ENCODE results near the gene SYNGR3. TPM values are rescaled to one million over a fixed set of nuclear protein-coding genes. Genes with fewer than 3 reads are reported as not detected.
"Not testable (repeated sequence)": the region's sequence is repeated elsewhere in the genome, so short reads cannot be mapped to it uniquely, and the experiment has no call there.

SYNGR3 gene
- total RNA-seq, 1 experiment from 2014 or later: 2.3 TPM

DNA sequence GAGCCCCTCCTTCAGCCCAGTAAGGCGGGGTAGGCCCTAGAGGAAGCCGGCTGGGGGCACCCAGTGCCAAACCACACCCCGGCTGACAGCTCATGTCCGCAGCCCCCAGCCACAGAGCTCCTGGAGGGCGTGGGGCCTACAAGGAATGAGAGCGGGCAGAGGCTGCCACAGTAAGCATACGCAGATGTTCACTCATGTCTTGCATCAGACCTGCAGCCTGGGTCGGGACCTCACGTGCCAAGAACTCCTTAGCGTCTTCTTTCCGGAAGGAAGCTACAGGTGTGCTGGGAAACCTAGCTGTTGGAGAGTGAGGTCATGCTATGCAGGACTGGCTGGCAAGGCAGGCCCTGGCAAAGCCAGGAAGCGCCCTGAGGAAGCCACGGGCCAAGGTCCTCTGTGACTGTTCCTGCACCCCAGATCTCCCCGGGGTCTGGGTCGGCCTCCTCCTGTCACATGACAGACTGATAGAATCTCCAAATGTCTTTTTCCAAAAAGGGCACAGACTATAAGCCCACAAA lies 18.3 kb downstream of the SYNGR3 start:
- peak; percentile 58 for DNase-seq (ENCODE audit: low spot score)

DNA sequence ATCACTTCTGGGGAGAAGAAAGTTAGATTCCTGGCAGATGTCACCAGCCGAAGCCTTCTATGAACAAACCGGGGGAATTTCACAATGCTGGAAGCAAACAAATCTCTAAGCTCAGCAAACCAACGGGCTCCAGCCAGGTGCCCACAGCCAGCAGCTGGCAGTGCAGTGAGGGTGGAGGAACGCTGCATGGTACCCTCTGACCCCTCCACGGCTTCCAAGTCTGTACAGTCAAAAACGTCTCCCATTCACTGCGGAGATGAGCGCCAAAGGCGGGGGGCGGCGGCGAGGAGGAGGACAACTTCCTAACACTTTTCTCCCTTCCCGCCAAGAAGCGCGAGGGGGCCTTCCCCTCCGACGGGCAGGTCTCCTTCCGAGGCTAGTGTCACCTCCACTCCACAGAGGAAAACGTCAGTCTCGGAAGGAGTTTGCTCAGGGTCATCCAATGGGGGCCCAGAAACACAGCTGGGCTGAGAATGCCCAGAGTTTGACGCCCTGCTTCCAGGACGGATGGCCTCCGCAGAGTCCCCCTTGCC lies 18.9 kb downstream of the SYNGR3 start:
- DNase-seq (ENCODE audit: low spot score): peak; percentile 47

DNA sequence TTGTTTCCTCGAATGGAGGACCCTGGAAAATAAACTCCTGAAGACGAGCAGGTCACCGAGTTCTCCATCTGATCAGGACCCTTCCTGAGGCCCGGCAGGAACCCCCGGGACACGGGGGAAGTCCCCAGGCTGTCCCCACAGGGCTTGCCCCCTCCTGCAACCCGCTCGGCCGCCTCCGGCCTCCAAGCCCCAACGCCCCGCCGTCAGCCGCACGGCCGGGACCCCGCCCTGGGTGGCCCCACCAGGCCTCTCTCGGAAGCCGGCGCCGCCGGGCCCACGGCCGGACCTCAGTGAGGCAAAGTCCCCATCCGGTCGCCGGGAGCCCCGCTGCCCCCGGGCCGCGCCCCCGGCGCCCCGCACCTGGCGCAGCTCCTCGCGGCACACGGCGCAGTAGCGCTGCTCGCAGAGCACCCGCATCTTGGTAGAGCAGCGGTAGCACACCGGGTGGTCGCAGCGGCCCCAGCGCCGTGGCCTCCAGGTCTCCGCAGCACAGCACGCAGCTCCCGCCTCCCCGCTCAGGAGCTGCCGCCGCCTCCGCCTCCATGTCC lies 19.5 kb downstream of the SYNGR3 start:
- no peak for DNase-seq (ENCODE audit: low spot score)

DNA sequence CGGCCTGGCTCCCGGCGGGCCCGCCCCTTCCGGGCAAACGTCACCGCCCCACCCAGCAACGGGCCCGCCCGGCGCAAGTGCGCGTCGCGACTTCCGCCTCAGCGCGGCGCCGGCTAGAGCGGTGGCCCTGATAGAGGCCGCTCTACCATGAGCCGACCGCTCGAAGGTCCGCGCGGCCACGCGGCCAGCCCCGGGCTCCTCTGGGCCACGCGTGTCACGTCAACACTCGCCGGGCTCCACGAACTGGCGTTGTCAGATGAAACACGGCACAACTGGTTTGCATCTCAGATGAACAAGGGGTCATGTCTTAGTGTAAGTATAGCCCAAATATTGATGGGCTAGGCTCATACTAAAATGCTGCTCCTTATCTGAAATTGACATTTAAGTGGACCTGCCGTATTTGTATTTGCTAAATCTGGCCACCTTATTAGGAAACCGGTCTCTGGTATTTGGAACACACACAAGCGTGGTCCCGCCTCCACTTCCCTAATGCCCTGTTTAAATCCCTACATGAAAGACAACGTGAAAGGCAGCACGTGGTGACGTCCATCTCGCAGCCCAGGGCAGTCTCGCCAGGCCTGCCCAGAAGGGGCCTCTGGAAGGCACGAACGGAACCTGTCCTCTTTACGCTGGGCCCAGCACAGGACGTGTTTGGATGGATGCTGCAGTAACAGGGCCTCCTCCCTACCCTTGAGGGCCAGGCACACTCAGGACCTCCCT lies 20.2 kb downstream of the SYNGR3 start, which contains the start of gene ZNF598:
TSS of gene ZNF598 (minus strand) at position 31 of the 720 bp plus-strand sequence.
- peak; percentile 92 for DNase-seq (ENCODE audit: low spot score)

DNA sequence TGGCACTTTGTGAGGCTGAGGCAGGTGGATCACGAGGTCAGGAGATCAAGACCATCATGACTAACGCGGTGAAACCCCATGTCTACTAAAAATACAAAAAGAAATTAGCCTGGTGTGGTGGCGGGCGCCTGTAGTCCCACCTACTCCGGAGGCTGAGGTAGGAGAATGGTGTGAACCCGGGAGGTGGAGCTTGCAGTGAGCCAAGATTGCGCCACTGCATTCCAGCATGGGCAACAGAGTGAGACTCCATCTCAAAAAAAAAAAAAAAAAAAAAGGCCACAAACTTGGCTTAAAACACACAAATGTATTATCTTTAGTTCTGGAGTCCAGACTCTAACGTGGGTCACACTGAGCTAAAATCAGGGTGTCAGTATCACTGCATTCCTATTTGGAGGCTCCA lies 22.0 kb downstream of the SYNGR3 start:
- not testable (repeated sequence) for DNase-seq (ENCODE audit: low spot score)

DNA sequence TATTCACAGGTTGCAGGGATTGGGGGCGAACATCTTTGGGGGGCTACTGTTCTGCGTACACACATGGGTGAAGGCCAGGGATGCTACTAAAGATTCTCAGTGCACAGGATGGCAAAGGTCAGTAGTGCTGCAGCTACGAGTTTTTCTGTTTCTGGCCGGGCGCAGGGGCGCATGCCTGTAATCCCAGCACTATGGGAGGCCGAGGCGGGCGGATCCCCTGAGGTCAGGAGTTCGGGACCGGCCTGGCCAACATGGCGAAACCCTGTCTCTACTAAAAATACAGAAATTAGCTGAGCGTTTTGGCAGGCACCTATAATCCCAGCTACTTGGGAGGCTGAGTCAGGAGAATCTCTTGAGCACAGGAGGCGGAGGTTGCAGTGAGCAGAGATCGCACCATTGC lies 23.8 kb downstream of the SYNGR3 start:
- no peak for DNase-seq (ENCODE audit: low spot score)

DNA sequence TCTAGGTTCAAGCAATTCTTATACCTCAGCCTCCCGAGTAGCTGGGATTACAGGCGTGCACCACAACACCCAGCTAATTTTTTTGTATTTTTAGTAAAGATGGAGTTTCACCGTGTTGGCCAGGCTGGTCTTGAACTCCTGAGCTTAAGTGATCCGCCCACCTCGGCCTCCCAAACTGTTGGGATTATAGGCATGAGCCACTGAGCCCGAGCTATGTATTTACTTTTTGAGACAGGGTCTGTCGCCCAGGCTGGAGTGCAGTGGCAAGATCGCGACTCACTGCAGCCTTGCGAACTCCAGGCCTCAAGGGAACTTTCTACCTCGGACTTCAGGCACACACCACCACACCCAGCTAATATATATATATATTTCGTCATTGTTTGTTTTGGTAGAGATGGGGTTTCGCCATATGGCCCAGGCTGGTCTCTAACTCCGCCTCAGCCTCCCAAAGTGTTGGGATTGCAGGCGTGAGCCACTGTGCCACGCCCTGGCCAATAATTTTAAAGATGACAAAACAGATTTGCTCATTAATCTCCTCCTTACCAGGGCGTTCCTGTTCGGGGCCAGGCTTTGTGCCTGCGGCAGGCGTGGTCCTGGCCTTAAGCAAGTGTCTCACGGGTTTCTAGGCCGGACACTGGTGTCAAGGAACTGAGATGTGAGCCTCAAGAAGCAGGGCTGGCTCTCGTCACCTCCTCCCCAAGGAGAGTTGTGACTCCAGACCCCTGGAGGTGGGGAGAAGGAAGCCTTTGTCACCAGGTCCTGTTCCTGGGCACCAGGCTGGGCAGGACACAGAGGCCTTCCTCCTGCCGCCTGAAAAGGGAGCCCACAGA lies 25.6 kb downstream of the SYNGR3 start:
- peak; percentile 70 for DNase-seq (ENCODE audit: low spot score)

DNA sequence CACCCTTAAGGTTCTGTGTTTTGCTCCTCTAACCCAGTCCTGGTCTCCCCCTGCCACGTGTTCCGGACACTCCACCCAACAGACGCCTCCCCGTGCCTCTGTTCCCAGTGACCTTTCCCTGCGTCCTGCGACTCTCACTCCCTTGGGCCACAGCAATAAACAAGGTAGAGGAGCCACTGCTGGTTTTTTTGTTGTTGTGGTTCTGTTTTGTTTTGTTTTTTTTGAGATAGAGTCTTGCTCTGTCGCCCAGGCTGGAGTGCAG lies 26.1 kb downstream of the SYNGR3 start:
- no peak for DNase-seq (ENCODE audit: low spot score)

DNA sequence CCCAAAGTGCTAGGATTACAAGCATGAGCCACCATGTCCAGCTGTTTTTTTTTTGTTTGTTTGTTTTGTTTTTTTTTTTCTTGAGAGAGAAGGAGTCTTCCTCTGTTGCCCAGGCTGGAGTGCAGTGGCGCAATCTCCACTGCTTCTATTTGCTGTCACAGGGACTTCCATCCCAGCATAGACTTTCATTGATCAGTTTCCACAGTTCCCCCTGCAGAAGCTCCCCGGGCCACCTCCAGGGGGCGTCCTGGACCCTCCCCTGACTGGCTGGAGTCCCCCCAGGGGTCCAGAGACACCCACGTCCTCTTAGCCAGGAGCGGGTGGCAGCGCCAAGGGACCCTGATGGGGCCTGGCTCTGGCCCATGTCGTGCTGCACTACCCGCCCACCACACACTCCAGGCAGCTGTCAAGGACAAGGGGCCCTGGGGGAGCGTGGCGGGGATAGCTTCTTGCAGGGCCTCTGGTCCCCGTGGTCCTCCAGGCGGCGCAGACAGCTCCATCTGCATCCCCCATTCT lies 26.7 kb downstream of the SYNGR3 start:
- no peak for DNase-seq (ENCODE audit: low spot score)

DNA sequence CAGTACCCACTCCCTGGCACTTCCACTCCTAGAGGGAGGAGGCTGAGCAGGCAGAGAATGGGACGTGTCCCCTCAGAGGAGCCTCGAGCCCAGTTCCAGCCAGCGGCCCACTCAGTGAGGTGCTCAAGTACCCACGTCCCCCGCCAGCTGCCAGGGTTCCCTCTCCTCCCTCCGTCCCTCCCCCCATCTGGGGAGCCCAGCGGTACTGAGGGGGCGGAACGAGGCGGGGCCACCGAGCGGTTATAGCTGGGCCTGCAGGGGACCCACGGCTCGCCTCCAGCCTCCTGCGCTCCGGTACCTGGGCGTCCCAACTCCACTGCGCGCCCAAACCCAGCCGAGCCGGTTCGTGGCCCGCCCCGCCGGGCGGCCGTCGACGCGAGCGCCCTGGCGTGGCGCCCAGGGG lies 29.7 kb downstream of the SYNGR3 start, which contains the start of gene NPW:
TSS of gene NPW (plus strand) at position 268 of the 403 bp plus-strand sequence.
- DNase-seq (ENCODE audit: low spot score): no peak

DNA sequence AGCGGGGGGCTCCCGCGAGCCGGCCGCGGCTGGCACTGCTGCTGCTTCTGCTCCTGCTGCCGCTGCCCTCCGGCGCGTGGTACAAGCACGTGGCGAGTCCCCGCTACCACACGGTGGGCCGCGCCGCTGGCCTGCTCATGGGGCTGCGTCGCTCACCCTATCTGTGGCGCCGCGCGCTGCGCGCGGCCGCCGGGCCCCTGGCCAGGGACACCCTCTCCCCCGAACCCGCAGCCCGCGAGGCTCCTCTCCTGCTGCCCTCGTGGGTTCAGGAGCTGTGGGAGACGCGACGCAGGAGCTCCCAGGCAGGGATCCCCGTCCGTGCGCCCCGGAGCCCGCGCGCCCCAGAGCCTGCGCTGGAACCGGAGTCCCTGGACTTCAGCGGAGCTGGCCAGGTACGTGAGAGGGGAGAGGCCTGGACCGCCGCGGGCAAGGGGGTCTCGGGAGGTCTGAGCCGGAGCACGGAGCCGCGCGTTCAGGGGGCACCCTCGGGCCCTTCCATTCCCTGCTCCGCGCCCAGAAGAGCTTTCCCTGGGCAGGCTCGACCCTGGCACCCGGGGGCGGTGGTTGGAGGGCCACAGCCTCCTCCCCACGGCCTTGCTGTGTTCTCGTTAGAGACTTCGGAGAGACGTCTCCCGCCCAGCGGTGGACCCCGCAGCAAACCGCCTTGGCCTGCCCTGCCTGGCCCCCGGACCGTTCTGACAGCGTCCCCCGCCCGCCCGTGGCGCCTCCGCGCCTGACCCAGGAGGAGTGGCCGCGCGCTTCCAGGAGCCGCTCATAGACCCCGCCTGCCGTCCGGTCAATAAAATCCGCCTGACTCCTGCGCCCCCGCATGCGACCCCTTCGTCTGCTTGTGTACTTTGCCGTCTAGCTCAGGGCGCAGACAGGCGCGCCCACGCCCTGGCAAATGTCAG lies 30.4 kb downstream of the SYNGR3 start:
- no peak for DNase-seq (ENCODE audit: low spot score)

DNA sequence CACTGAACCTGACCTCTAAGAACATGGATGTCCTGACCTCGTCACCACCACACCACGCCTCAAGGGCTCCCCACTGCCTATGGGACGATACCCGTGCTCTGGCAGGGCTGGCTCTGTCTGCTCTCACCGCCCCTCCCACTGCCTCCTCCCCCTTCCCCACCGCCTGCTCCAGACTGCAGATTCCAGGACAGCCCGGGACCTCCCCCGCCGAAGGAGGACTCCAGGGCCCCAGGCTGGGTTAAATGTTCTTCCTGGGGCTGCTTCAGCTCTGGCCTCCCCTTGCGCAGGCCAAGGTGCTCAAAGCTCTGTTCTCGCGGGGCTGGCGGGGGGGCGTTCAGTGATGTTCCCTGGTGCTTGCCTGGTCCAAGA lies 32.9 kb downstream of the SYNGR3 start:
- DNase-seq (ENCODE audit: low spot score): no peak

DNA sequence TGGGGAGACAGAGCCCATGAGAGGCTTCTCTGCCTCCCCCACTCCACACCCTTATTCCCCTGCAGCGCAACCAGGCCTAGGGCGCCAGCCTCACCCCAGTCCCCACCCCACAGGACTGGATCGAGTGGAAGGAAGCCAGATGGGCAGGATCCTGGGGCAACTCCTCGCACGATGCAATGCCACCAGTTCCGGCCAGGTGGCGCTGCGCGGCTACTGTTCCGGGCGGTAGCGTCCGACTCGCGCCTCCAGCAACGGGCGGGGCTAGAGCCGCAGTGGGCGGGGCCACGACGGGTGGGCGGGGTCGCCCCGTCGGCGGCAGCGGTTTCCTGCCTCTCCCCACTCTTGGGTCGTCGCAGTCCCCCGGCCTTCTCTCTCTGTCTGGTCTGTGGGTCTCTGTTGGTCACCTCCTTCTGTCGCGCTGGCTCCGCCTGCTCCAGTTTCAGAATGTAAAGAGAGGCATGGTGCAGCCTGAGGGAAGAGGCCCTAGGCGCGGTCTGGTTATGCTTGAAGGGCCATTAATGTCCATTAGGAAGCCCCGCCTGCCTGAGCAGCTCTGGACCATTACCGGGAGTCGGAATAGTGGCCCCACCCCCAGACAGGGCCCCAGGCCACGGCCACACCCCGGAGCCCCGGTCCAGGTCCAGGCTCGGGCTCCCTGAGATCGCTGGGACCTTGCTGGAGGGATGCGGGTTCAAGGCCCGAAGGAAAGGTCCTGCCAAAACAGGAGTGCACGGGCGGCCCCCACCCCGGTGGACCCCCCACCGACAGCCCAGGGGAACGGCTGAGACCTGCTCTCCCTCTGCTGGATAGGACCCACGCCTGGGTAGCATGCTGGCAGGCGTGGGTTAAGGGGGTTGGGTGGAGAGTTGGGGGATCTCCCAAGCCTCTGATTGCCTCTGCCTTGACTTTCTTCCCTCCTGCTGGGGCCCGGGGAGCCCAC lies 33.6 kb downstream of the SYNGR3 start:
- DNase-seq (ENCODE audit: low spot score): peak; percentile 98

DNA sequence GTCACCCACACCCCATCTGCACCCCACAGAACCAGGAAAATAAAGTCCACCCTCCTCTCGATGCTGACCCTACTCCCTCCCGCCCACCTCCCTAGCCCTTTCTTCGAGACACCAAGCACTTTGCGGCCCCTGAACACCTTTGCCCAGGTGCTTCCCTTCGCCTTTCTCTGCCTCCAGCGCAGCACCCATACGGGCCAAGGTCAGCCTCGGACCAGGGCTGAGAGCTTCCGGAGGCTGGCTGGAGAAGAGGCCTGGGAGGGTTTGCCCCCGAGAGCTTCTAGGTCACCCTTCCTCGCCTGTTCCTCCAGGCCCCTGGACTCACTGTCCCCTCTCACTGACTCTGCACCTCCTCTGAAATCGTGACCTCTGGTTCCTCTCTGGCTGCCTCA lies 34.3 kb downstream of the SYNGR3 start:
- DNase-seq (ENCODE audit: low spot score): no peak

DNA sequence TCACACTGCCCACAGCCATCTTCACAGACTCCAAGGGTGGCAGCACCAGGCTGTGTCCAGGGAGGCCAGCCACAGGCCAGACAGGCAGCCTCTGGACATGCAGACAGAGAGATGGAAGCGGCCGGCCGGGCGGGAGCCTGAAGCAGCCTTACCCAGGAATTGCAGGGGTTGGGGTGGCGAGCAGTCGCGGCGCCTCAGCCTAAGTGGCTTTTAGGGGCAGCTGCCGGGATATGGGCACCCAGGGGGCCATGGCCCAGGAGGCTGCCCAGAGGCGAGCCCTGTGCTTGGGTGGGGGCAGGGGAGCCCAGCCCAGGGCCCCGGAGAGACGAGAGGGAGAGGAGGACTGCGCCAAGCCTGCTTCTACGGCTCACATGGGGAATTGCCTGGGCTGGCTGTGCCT lies 35.5 kb downstream of the SYNGR3 start:
- DNase-seq (ENCODE audit: low spot score): no peak

DNA sequence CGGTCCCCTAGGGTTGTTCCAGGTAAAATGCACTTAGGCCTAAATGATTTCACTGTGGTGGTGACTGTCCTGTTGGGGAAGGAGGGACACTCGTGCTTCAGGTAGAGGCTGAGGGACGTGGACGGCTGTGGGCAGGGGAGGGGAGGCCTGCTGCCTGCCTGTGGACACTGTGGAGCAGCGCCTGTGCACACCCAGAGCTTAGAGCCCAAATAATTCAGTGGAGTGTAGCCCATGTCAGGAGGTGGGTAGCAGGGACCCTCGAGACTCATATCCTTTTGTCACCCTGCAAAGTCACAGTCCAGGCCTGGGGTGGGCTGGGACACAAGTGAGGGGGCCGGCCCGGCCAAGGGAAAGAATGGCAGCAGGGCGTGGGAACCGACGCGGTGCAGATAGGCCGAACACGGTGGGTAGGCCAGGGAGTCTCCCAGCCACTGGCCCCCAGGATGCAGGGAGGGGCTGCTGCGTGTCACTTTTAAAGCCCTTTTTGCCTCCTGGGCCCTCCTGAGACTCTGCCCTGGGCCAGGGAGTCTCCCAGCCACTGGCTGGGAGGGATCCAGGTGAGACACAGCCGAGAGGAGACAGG lies 36.2 kb downstream of the SYNGR3 start:
- DNase-seq (ENCODE audit: low spot score): no peak

DNA sequence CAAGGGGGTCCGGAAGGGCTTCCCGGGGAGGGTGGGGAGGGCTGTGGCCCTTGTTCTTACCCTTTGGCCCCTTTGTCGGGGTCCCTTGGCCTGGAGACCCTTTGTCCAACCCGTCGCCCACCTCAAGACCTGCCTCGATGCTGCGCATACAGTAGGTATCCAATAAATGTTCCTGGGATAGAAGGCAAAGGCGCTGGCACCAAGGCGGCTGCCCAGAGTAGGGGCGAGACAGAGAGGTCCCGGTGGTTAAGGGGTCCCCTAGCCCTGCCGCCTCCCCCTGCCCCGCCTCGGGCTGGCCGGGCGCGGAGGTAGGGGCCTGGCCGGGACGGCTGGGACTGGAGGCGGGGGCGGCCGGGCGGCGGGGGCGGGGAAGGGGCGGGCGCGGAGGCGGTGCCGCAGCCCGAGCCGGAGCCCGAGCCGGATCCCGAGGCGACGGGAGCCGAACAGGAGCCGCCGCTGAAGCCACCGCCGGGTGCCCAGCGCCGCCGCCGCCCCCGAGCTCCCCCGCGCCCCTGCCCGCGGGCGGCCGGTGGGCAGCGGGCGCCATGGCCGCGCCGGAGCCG lies 36.8 kb downstream of the SYNGR3 start, which contains the start of gene NHERF2:
TSS of gene NHERF2 (plus strand) at position 442 of the 563 bp plus-strand sequence. CDS start at position 546, 104 bp downstream.
- DNase-seq (ENCODE audit: low spot score): no peak

DNA sequence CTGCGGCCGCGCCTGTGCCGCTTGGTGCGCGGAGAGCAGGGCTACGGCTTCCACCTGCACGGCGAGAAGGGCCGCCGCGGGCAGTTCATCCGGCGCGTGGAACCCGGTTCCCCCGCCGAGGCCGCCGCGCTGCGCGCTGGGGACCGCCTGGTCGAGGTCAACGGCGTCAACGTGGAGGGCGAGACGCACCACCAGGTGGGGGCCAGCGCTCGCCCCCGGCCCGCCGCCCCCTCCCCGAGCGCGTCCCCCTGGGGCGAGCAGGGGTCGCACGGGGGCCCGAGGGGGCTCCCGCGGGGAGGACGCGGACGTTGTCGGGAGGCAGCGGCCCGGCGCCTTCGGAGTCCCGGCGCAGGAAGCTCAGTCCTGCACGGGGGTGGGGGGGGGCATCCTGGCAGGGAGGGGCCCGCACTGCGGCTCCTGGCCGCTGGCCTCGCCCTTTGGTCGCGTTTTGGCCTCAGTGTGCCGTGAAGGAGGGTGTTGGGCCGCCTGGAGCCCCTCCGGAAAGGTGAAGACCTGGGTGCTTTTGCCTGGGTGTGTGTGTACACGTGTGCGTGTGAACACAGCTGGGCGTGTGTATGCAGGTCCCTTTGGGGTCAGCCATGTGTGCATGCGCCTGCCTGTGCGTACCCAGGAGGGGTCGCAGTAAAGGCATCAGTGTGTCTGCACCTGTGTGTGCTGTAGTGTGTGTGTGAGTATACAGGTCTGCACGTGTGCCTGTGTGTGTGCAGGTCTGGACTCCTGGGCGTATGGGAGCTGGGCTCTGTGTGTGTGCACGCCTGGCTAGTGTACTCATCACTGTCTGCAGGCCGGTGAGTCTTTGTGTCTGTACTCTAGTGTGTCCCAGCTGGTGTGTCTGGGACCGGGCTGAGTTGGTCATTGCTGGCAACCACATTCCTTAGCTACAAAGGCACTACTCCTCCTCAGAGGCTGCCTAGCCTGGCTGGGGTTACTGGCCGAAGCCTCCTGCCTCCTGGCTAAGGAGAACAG lies 37.5 kb downstream of the SYNGR3 start:
- peak; percentile 56 for DNase-seq (ENCODE audit: low spot score)

Measured in HT-29 (cell line).